ENCODE measurements around the gene RNF121.

DNA sequence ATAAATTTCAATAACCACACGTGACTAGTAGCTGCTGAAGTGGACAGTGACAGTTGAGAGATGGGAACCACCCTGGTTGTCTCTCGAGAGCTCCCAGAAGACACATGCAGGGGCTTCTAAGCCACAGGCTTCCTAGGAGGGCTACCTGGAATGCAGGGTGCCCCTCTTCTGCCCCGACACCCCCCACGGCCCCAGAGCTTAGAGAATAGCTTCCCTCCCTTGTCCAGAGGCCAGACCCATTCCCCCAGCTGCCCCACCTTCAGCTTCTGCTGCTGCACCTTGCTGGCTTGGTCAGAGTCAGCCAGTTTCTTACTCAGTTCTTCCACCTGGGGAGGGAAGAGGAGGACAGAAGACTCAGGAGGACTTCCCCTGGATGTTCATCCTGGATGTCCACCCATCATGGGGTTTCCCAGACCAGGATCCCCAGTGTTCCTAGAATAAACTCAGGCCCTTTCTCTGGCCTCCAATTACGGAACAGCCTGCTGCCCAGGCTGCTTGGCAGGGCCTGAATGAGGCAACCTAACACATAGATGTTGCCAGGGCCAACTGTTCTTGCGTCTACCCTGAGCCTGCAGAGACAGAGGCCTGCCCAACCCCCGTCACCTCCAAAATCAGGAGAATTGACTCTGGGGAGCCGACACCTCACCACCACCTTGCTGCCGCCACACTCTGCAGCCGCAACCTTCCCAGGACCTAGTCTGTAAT is 81.8 kb downstream of the RNF121 start:
- TF ChIP-seq, protein P1, sequence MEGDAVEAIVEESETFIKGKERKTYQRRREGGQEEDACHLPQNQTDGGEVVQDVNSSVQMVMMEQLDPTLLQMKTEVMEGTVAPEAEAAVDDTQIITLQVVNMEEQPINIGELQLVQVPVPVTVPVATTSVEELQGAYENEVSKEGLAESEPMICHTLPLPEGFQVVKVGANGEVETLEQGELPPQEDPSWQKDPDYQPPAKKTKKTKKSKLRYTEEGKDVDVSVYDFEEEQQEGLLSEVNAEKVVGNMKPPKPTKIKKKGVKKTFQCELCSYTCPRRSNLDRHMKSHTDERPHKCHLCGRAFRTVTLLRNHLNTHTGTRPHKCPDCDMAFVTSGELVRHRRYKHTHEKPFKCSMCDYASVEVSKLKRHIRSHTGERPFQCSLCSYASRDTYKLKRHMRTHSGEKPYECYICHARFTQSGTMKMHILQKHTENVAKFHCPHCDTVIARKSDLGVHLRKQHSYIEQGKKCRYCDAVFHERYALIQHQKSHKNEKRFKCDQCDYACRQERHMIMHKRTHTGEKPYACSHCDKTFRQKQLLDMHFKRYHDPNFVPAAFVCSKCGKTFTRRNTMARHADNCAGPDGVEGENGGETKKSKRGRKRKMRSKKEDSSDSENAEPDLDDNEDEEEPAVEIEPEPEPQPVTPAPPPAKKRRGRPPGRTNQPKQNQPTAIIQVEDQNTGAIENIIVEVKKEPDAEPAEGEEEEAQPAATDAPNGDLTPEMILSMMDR (IDR thresholded peaks at IDR 0.05) = no peak
- no peak for TF ChIP-seq POLR2AphosphoS5 (IDR thresholded peaks at IDR 0.05)
- no peak for TF ChIP-seq POLR2A (IDR thresholded peaks at IDR 0.05)
